Measurements from ENCODE around the gene TBKBP1. TPM values are rescaled to one million over a fixed set of nuclear protein-coding genes. Genes with fewer than 3 reads are reported as not detected.

Gene TBKBP1
- total RNA-seq, 1 experiment from 2014 or later: 33.2 TPM

GRCh38 chr17:47698749-47699535 is 5.0 kb downstream of the TBKBP1 start:
- Histone ChIP-seq H3K4me2 (ENCODE audit: insufficient read depth, insufficient read length, low read length) (no peak overlapping the region), H4K5ac (ENCODE audit: insufficient read length, low read depth, low read length) (no peak overlapping the region), H2AK5ac (ENCODE audit: insufficient read length, low read length) (no peak overlapping the region), H2AFZ (ENCODE audit: low read length) (no peak overlapping the region), H2BK20ac (ENCODE audit: low read depth, low read length, poor library complexity, severe bottlenecking) (no peak overlapping the region), H3K18ac (ENCODE audit: insufficient read length, low read depth, low read length) (no peak overlapping the region), H3K9ac (ENCODE audit: extremely low read depth, insufficient read length, low read length) (no peak overlapping the region), H4K20me1 (ENCODE audit: control insufficient read depth, insufficient read depth, insufficient read length) (no peaks in the 10 kb centered on the region), H3K79me2 (ENCODE audit: insufficient read depth, low read length) (no peaks in the 10 kb centered on the region), H3K23me2 (ENCODE audit: insufficient read length, low read depth, low read length, poor library complexity, severe bottlenecking) (peaks cover 14% of the 10 kb centered on the region), H3K4me1 (ENCODE audit: insufficient read depth, low read length) (no peaks in the 10 kb centered on the region), H4K91ac (ENCODE audit: insufficient read length, low read depth, low read length) (no peak overlapping the region), H3K79me1 (ENCODE audit: insufficient read depth, low read depth, low read length, poor library complexity, severe bottlenecking) (no peaks in the 10 kb centered on the region), H2BK120ac (ENCODE audit: low read depth, low read length, poor library complexity, severe bottlenecking) (no peak overlapping the region), H2BK5ac (ENCODE audit: insufficient read length, low read length) (no peak overlapping the region), H3K27ac (ENCODE audit: insufficient read length, low read depth, low read length) (no peak overlapping the region), H3K9me3 (ENCODE audit: control insufficient read depth, low read depth, low read length) (no peaks in the 10 kb centered on the region), H3K27me3 (ENCODE audit: insufficient read depth, low read length) (no peaks in the 10 kb centered on the region), H2BK15ac (ENCODE audit: low read depth, low read length) (no peak overlapping the region), H3T11ph (ENCODE audit: low read length) (no peak overlapping the region), H3K23ac (ENCODE audit: insufficient read length, low read depth, low read length) (no peak overlapping the region), H3K4ac (ENCODE audit: low read depth, low read length) (no peak overlapping the region), H2BK12ac (ENCODE audit: insufficient read length, low read depth, low read length) (no peak overlapping the region), H3K56ac (ENCODE audit: insufficient read length, low read depth, low read length) (no peak overlapping the region), H4K8ac (replicated peaks; ENCODE audit: insufficient read length, low read depth, low read length) (no peak overlapping the region), H3K14ac (ENCODE audit: insufficient read depth, low read length) (no peak overlapping the region)
- Mint-ChIP-seq H3K27ac (no peak overlapping the region), H3K4me1 (peaks cover 4 to 25% of the 10 kb centered on the region in 2 experiments), H3K27me3 (ENCODE audit: low read depth) (peaks cover 2% of the 10 kb centered on the region; the same call in 1 of the 2 replicates), H3K4me3 (no peak overlapping the region), H3K36me3 (ENCODE audit: insufficient read depth in 1 of 3, low read depth in 3 of 3) (peaks cover 0 to 32% (median 13%) of the 10 kb centered on the region in 3 experiments; a peak in 6 of 7 replicates), H3K9me3 (no peaks in the 10 kb centered on the region)
- WGBS (ENCODE audit: extremely low coverage, insufficient read length, low lambda C conversion rate): no CpG with 5 or more reads among the region's 25 CpGs
- DNase-seq: peak; percentile 88
- TF ChIP-seq CTCF (conservative IDR thresholded peaks at IDR 0.05): peak; percentile 98

Data from H9 (cell line).